Heart left ventricle (tissue), 16 donors: Measurements from ENCODE around the gene RNF39. TPM values are rescaled to one million over a fixed set of nuclear protein-coding genes. Genes with fewer than 3 reads are reported as not detected.

Experiments
- ATAC-seq, 4 donors: fragments of 200-7000 bp; cut with Tn5 transposase; one replicate each; pipeline ENCODE4 v1.9.1; 2020 to 2022; ENCODE audit warnings: moderate library complexity in 4 of 4, mild to moderate bottlenecking in 3 of 4, moderate number of reproducible peaks in 1 of 4
- DNase-seq, 5 donors: peaks; one replicate each; pipeline ENCODE4 v3.0.0-alpha.2; 2020
- H3K27ac ChIP-seq, 12 donors: fragments of 200-600 bp; sonication (generic) in 4 of 12; one replicate each; pipeline versions ENCODE4 v1.5.0 to v1.8.0; 2016 to 2022; ENCODE audit warnings: mild to moderate bottlenecking in 2 of 12
- H3K27me3 ChIP-seq, 9 donors: fragments of 200-600 bp; sonication (generic) in 2 of 9; one replicate each; pipeline versions ENCODE4 v1.5.1 to v1.8.0; 2016 to 2022; ENCODE audit warnings: mild to moderate bottlenecking in 3 of 9
- H3K36me3 ChIP-seq, 9 donors: fragments of 200-600 bp; sonication (generic) in 2 of 9; one replicate each; pipeline versions ENCODE4 v1.5.0 to v1.8.0; 2018 to 2022; ENCODE audit warnings: mild to moderate bottlenecking in 2 of 9
- H3K4me1 ChIP-seq, 12 donors: fragments of 200-600 bp; sonication (generic) in 4 of 12; one replicate each; pipeline versions ENCODE4 v1.5.0 to v1.8.0; 2016 to 2022; ENCODE audit warnings: mild to moderate bottlenecking in 3 of 12
- H3K4me3 ChIP-seq, 12 donors: fragments of 200-600 bp; sonication (generic) in 4 of 12; one replicate each; pipeline versions ENCODE4 v1.5.0 to v1.8.0; 2017 to 2022; ENCODE audit warnings: mild to moderate bottlenecking in 9 of 12, moderate library complexity in 4 of 12
- H3K9me3 ChIP-seq, 12 donors: fragments of 200-600 bp; sonication (generic) in 4 of 12; one replicate each; pipeline versions ENCODE4 v1.5.0 to v1.8.0; 2016 to 2022; ENCODE audit warnings: mild to moderate bottlenecking in 1 of 12
- CTCF ChIP-seq, 12 donors: fragments of 200-600 bp; sonication (generic) in 4 of 12; IDR thresholded peaks; one replicate each; pipeline versions ENCODE4 v1.5.0 to v1.8.0; 2018 to 2022; ENCODE audit warnings: antibody characterized with exemption in 12 of 12, mild to moderate bottlenecking in 5 of 12
- POLR2A ChIP-seq, 2 donors: fragments of 450-650 bp; IDR thresholded peaks; one replicate each; pipeline ENCODE4 v1.6.1; 2017; ENCODE audit warnings: antibody characterized with exemption in 2 of 2, mild to moderate bottlenecking in 2 of 2, moderate library complexity in 2 of 2
- WGBS, 4 donors: extraction: QIAGEN DNeasy Blood & Tissue Kit in 2 of 4; methylation state at CpG; one replicate each; pipeline versions ENCODE4 v1.1.5 to v1.1.7; 2013 to 2018; 5-methylcytosine and 5-hydroxymethylcytosine counted together
- intact Hi-C, 10 donors: fragments of 100-400 bp; cut with DNase I; formaldehyde crosslinking; loops; one replicate each; pipeline versions ENCODE4 v1.11.1 to v1.14.2; 2022
- polyA plus RNA-seq, 2 donors: library from polyadenylated mRNA; stranded (reverse); fragments of 200-250 nt; gene quantifications; one replicate each; pipeline ENCODE4 v1.2.3, GENCODE V29; 2013
- total RNA-seq, 9 donors: library from RNA; depleted of rRNA in 2 of 9; stranded (reverse); fragments of >200 nt in 2 of 9; fragmentation: NEBNext Ultra II Directional in 3 of 9; extraction: Animal tissue kit (Norgen Biotek cat#: 25700) in 3 of 9; gene quantifications; one replicate each; pipeline versions ENCODE4 v1.1.0 to v1.2.4, GENCODE V29; 2016 to 2023
- donor health status: ischemic (EF 13 %, LVEDD 7.1; RV severe dilation, severe dysfunction).
- donor health status: healthy with polysubstance abuse.
- donor health status: DM: no; HTN: yes; CAD: no.
- donor health status: DM: no; HTN: no; CAD: no.
- donor health status: ischemic (EF 25% LVEDD 6.9; RV normal size, moderate dysfunction).
- donor health status: ischemic (EF 25% LVEDD 5.7; RV mildly dilated, moderate dysfunction).
- donor health status: healthy.
- donor health status: DM: yes; HTN: yes; CAD: no.
- donor health status: ischemic (EF 35%, LVEDD 5.7; RV mildly dilated, moderate dysfunction).
- donor health status: nonischemic (EF 11% LVEDD 7.7; RV severe dilation, severe dysfunction).
- donor health status: DM: yes; HTN: yes; CAD: no.
- donor health status: PGD.
- donor health status: ischemic (EF 29% LVEDD 5.4; RV normal size, mild dysfunction).
- donor health status: nonischemic (EF 23%, LVEDD 6.1; RV moderate dilation, normal function).

RNF39 gene
- total and polyA plus RNA-seq, 11 donors = 0.68 TPM; not detected in 10

GRCh38 chr6:30102414-30102969, 26.9 kb upstream of the RNF39 start:
- H3K9me3 ChIP-seq = no peaks in the 10 kb centered on the region
- intact Hi-C loops = loop anchor here (2.0 to 5.0 kb wide), 8 partner anchors 26 to 70 kb away; partner anchors contain the start of genes PPP1R11 (in 6 of the 10) and POLR1H (in 1 of the 10)
- peak overlapping the region in 11 of 12 donors; percentile 49 to 81 (median 62) for H3K27ac ChIP-seq
- peaks cover 0 to 49% (median 35%) of the 10 kb centered on the region in 9 donors for H3K27me3 ChIP-seq
- H3K36me3 ChIP-seq = no peaks in the 10 kb centered on the region
- ATAC-seq = peak in 3 of 4 donors; percentile 3 to 16 (median 8)
- TF ChIP-seq CTCF (IDR thresholded peaks at IDR 0.05) (no peak), POLR2A (IDR thresholded peaks at IDR 0.05) (no peak)
- peaks cover 0 to 38% (median 28%) of the 10 kb centered on the region in 12 donors for H3K4me1 ChIP-seq
- DNase-seq = peak in 2 of 5 donors; percentile 32 to 68
- H3K4me3 ChIP-seq = peak overlapping the region in 11 of 12 donors; percentile 14 to 60 (median 51)
- WGBS, 4 donors = 41 to 52% (median 45%) methylated on average over 15 of the region's 15 CpGs

- Histone ChIP-seq H3K4me3 (peak overlapping the region; percentile 14 to 60 (median 49)), H3K27ac (peak overlapping the region in 11 of 12 donors; percentile 49 to 81 (median 65)), H3K27me3 (peaks cover 0 to 57% (median 35%) of the 10 kb centered on the region in 9 donors), H3K9me3 (no peaks in the 10 kb centered on the region), H3K4me1 (peaks cover 0 to 38% (median 28%) of the 10 kb centered on the region in 12 donors), H3K36me3 (no peaks in the 10 kb centered on the region)
- DNase-seq = peak; percentile 93 to 96 (median 94)
- intact Hi-C loops = loop anchor here (2.0 to 5.0 kb wide), 8 partner anchors 27 to 71 kb away; partner anchors contain the start of genes PPP1R11 (in 7 of the 10) and POLR1H (in 1 of the 10)
- ATAC-seq = peak; percentile 90 to 96 (median 96)
- WGBS, 4 donors = 2 to 3% (median 3%) methylated on average over 38 to 51 of the region's 51 CpGs
- peak in 4 of 12 donors; percentile 9 to 41 (median 30) for TF ChIP-seq CTCF (IDR thresholded peaks at IDR 0.05)
- TF ChIP-seq POLR2A (IDR thresholded peaks at IDR 0.05) = peak in 1 of 2 donors; percentile 68
Measured at GRCh38 chr6:30101444-30102413, 26.2 kb upstream of the RNF39 start.

- Histone ChIP-seq H3K4me1 (peaks cover 0 to 38% (median 28%) of the 10 kb centered on the region in 12 donors), H3K9me3 (no peaks in the 10 kb centered on the region), H3K27me3 (peaks cover 0 to 60% (median 35%) of the 10 kb centered on the region in 9 donors), H3K36me3 (no peaks in the 10 kb centered on the region), H3K27ac (peak overlapping the region in 10 of 12 donors; percentile 49 to 81 (median 62)), H3K4me3 (peak overlapping the region in 11 of 12 donors; percentile 14 to 60 (median 51))
- 2 to 6% (median 4%) methylated on average over 30 to 47 of the region's 47 CpGs for WGBS, 4 donors
- intact Hi-C loops = loop anchor here in 7 of 10 donors (2.0 to 5.0 kb wide), 4 partner anchors 34 to 71 kb away; partner anchors contain the start of genes PPP1R11 (in 6 of the 7) and POLR1H (in 1 of the 7)
- ATAC-seq (peak in 3 of 4 donors; percentile 40 to 68 (median 43)), DNase-seq (peak; percentile 35 to 70 (median 54))
- peak in 2 of 12 donors; percentile 17 to 23 for TF ChIP-seq CTCF (IDR thresholded peaks at IDR 0.05)
- TF ChIP-seq POLR2A (IDR thresholded peaks at IDR 0.05) = no peak
Measured at GRCh38 chr6:30100585-30101443, 25.2 kb upstream of the RNF39 start.
